GM12892 (cell line): Measurements from ENCODE around the gene GPC4.
"Not testable (repeated sequence)": the region's sequence is repeated elsewhere in the genome, so short reads cannot be mapped to it uniquely, and the experiment has no call there.

Experiments
- DNase-seq: peaks from one replicate; pipeline ENCODE4 v3.0.0; 2011; ENCODE audit not compliant: insufficient read length
- FAIRE-seq: peaks from 2 replicates; lab custom pipeline; 2011; peaks lifted over from hg19 to GRCh38; lab: Jason Lieb, UNC
- POLR2A ChIP-seq: IDR thresholded peaks from 2 replicates; pipeline ENCODE4 v1.6.1; 2011; ENCODE audit warnings: low read depth, low read length, control low read depth
- POLR2AphosphoS5 ChIP-seq: IDR thresholded peaks from 2 replicates; pipeline ENCODE4 v1.6.1; 2011; ENCODE audit warnings: low read depth, low read length, control low read depth
- TAF1 ChIP-seq: IDR thresholded peaks from 2 replicates; pipeline ENCODE4 v1.6.1; 2011; ENCODE audit warnings: low read depth, mild to moderate bottlenecking, control low read depth, low read length, borderline replicate concordance

GPC4 gene

DNA sequence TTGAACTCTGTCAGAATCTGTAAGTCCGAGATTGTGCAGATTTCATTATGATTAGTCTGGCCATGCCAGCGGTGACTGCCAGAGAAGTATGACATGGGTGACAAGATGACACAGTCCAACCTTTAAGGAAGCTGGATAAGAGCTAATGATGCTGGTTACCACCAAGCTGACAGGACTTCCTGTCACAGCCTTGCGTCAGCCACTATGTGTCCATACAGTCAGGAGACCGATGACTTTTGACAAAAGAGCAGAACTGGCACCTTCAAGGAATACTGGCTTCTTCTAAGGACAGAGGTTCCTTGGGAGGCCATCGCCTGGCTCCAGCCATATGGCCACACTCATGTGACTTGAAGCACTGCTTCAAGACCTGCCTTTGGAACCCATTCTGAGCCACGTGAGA lies 129.9 kb downstream of the GPC4 start:
- FAIRE-seq (no peak), DNase-seq (no peak)
- TF ChIP-seq POLR2A = no peak
- TF ChIP-seq POLR2AphosphoS5 = no peak
- no peak for TF ChIP-seq TAF1

DNA sequence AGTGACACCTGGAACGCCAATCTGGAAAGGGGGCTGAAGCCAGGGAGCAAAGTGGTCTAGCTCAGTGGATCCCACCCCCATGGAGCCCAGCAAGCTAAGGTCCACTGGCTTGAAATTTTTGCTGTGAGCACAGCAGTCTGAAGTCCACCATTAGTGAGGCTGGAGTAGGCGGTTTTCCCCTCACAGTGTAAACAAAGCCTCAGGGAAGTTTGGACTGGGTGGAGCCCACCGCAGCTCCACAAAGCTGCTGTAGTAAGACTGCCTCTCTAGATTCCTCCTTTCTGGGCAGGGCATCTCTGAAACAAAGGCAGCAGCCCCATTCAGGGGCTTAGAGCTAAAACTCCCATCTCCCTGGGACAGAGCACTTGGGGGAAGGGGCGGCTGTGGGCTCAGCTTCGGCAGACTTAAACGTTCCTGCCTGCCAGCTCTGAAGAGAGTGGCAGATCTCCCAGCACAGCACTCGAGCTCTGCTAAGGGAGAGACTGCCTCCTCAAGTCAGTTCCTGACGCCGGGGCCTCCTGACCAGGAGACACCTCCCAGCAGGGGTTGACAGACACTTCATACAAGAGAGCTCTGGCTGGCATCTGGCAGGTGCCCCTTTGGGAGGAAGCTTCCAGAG lies 136.1 kb downstream of the GPC4 start:
- not testable (repeated sequence) for DNase-seq, FAIRE-seq

DNA sequence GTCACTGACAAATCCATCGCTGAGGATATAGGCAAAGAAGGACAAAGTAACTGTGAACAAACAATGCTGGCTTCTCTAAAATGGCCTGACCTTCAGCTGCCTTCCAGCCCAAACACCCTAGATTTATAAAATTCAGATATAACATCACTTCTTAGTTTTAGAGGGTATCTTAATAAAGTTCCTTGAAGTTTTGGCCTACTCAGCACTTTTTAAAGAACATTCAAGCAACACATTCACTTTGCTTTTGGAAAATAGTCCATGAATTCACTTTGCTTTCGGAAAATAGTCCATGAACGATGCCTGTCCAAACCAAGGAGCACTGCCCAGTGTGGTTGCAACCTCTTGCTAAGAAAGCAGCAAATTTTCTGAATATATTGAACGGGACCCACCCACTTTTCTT lies 142.1 kb downstream of the GPC4 start:
- FAIRE-seq (no peak), DNase-seq (no peak)
- TF ChIP-seq POLR2A = no peak
- TF ChIP-seq POLR2AphosphoS5 = no peak
- no peak for TF ChIP-seq TAF1

DNA sequence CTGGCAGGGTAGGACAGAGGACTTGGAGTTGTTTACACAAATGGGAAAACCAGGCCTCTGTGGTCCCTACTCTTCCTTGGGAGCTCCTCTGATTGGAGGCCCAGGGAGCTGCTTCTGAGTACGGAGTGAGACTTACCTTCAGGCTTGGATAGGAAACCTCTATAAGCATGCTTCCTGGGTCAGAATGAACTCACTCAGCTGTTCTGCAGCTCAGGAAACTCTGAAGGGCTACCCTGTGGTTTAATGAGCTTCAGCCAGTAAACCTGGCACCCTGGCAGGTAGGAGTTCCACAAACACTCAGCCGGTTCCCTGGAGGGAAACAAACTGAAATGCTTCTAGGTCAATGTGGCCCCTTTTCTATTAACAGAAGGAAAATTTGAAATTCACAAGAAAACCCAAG lies 146.1 kb downstream of the GPC4 start:
- DNase-seq (no peak), FAIRE-seq (no peak)
- TF ChIP-seq POLR2AphosphoS5 (no peak), TAF1 (no peak), POLR2A (no peak)

DNA sequence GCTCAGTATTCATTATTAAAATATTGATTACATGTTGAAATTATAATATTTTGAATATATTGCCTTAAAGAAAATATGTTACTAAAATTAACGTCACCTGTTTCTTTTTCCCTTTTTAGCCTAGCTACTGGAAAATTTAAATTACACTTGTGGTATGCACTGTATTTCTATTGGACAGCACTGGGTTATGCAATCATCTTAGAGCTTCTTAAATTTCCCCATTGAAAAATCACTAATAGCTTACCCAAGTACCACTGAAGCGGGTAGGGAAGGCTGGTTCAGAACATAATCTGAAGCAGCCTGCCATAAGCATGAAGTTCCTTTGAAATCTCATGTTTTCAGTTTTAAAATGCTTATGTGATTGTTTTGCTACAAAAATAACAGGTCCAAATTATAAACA lies 147.7 kb downstream of the GPC4 start:
- no peak for TF ChIP-seq POLR2AphosphoS5
- no peak for TF ChIP-seq TAF1
- TF ChIP-seq POLR2A = no peak
- DNase-seq = no peak
- FAIRE-seq = no peak

DNA sequence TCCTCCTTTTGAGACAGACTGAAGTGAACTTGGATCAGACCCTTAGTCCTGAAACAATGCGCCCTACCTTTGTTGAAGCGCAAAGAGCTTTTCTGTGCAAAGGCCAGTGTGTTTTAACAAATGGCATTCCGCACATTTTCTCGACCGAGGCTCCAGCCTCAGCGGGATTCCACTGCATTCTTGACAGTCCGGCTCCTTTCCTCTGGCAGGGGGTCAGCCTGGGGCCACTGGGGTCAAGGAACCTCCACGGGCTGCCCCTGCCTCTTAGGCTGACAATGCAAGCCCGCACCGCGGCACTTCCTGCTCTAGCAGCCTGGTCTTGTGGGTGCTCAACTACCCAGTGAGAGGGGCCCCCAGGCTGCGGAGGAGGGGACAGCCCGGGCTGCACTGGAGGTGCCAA lies 150.0 kb downstream of the GPC4 start:
- TF ChIP-seq POLR2AphosphoS5 (no peak), POLR2A (no peak), TAF1 (no peak)
- no peak for DNase-seq
- FAIRE-seq = no peak

DNA sequence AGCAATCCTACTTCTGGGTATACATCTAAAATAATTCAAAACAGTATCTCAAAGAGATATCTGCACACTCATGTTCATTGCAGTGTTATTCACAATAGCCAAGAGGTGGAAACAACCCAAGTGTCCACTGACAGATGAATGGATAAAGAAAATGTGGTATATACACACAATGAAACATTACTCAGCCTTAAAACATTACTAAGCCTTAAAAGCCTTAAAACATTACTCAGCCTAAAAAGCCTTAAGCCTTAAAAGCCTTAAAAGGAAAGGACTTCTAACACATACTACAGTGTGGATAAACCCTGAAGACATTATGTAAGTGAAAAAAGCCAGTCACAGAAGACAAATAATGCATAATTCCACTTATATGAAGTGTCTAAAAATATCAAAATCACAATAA lies 156.8 kb downstream of the GPC4 start:
- FAIRE-seq = no peak
- no peak for DNase-seq
- TF ChIP-seq POLR2AphosphoS5 (no peak), TAF1 (no peak), POLR2A (no peak)

DNA sequence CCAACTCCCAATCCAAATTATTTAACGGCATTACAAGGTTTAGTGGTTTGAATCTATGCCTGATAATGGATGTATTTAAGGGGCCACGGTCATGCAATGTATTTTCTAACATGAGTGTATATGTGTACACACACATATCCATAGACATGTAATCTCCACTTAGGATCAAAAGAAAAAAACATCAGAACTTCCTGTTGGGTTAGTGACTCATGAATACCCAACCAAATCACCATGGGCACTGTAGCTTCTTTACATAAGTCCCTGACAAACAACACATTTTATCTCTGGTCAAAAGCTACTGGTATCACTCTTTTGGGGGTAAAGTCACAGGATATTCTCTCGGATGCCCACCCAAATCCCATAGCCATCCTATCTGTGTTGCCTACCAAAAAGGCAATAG lies 160.6 kb downstream of the GPC4 start:
- DNase-seq (no peak), FAIRE-seq (no peak)
- no peak for TF ChIP-seq POLR2A
- TF ChIP-seq POLR2AphosphoS5 = no peak
- no peak for TF ChIP-seq TAF1

DNA sequence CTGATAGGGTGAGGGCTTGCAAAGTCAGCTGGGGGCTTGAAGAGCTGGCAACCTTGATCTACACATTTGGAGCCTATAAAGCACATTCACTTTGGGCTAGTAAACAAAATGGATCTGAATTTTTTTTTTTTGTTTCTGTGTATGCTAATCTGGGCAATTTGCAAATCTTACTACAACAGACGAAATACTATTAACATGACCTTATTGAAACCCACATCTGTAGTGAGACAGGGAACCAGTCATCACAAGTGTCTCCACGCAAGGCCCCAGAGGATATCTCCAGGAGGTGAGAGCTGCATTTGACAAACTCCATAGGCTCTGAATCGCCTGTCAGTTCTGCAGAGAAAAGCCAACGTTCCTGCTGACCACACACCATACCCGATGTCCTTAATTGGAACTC lies 164.1 kb downstream of the GPC4 start:
- no peak for FAIRE-seq
- no peak for DNase-seq
- TF ChIP-seq TAF1 (no peak), POLR2AphosphoS5 (no peak), POLR2A (no peak)

DNA sequence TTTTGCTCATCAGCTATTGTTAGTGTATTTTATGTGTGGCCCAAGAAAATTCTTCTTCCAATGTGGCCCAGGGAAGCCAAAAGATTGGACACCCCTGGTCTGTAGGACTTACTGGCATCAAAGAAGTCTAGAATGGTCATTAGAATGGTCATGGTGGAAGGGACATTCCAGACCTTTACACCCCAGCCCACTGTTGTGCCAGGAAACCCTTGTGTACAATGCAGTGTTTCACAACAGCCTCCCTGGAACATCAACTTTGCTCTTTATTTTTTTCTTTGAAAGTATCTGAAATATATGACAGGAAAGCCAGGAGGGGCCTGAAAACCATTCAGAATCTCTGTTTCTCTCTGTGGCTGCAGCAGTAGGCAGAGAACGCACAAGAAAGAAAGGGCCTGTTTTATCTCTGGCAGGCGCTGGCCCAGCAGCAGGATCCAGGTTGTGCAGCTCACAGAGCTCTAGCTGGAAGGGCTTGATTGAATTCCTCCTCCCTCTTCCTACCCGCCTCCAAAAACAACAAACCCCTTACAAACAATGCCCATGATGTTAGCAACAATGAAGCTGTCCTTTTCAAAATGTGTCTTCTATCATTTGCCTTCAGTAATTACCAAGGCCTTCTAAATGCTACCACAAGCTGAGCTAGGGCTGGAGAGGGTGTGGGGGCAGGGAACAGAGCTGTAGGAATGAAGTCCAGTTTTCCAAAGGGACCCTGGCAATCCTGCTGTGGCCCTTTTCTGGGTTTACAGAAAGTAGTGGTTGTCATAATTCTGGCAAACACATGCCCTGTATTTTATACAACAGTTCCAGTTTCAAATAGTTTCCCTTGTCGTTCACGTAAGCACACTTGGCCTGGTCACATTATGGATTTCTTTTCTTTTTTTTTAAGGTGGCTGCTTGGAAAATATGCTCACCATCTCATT lies 164.8 kb downstream of the GPC4 start:
- no peak for TF ChIP-seq POLR2A
- TF ChIP-seq TAF1 = no peak
- TF ChIP-seq POLR2AphosphoS5 = no peak
- DNase-seq = no peak
- no peak for FAIRE-seq
